Measurements from ENCODE around the gene CAMSAP2. TPM values are rescaled to one million over a fixed set of nuclear protein-coding genes. Genes with fewer than 3 reads are reported as not detected.

The CAMSAP2 gene
- total RNA-seq, 1 experiment from 2014 or later = 25.0 TPM

GRCh38 chr1:200714504-200715187, 24.0 kb upstream of the CAMSAP2 start:
- BruUV-seq (replicated peaks) = no TSS peak
- ATAC-seq = peak; percentile 27; the same call in 1 of the 2 replicates
- DNase-seq (ENCODE audit: low read depth, low spot score) = no peak
- H3K36me3 ChIP-seq (ENCODE audit: control insufficient read depth in 1 of 2, insufficient read depth in 2 of 2, low read length in 2 of 2) = no peaks in the 10 kb centered on the region
- intact Hi-C loops (cut with micrococcal nuclease) = no loop called here
- no peaks in the 10 kb centered on the region for H3K9me2 ChIP-seq (ENCODE audit: insufficient read depth)
- TF ChIP-seq EZH2phosphoT487 (IDR thresholded peaks at IDR 0.05; ENCODE audit: borderline replicate concordance) (no peak), POLR2AphosphoS5 (IDR thresholded peaks at IDR 0.05; ENCODE audit: low read depth, low read length) (no peak), JUND (IDR thresholded peaks at IDR 0.05) (no peak)
- H3K9me3 ChIP-seq (ENCODE audit: control insufficient read depth in 1 of 2, insufficient read depth in 1 of 2, low read depth in 1 of 2, low read length in 2 of 2) = no peaks in the 10 kb centered on the region
- CTCF ChIA-PET = no interaction called here
- no peaks in the 10 kb centered on the region for H3K79me2 ChIP-seq (ENCODE audit: insufficient read depth, low read length)
- no peaks in the 10 kb centered on the region for H3K4me1 ChIP-seq (ENCODE audit: control insufficient read depth in 1 of 2, insufficient read depth in 2 of 2, low read length in 2 of 2)
- H3K27ac ChIP-seq (ENCODE audit: low read depth, low read length) = no peak overlapping the region
- peak overlapping the region; percentile 29 for H2AFZ ChIP-seq (ENCODE audit: low read depth, low read length, poor library complexity, severe bottlenecking)
- no peak overlapping the region for H3K9ac ChIP-seq (ENCODE audit: low read length)
- no peak overlapping the region for H3K4me3 ChIP-seq (replicated peaks in 1 of 2; ENCODE audit: low read depth in 1 of 2, low read length in 2 of 2)
- no peak overlapping the region for H3K4me2 ChIP-seq (ENCODE audit: low read length)
- RAD21 ChIA-PET (ENCODE audit: low non-redundant PET in 1 of 2, low total read pairs in 2 of 2, uncharacterized antibody in 2 of 2, unreplicated experiment in 2 of 2) = no interaction called here
- no peaks in the 10 kb centered on the region for H3K27me3 ChIP-seq (ENCODE audit: insufficient read depth, low read length)
- no peaks in the 10 kb centered on the region for H4K20me1 ChIP-seq (ENCODE audit: insufficient read depth)
- POLR2A ChIA-PET = no interaction called here

GRCh38 chr1:200720199-200720598, 18.5 kb upstream of the CAMSAP2 start:
- Histone ChIP-seq H3K9ac (ENCODE audit: low read length) (no peak overlapping the region), H3K36me3 (ENCODE audit: control insufficient read depth in 1 of 2, insufficient read depth in 2 of 2, low read length in 2 of 2) (no peaks in the 10 kb centered on the region), H2AFZ (ENCODE audit: low read depth, low read length, poor library complexity, severe bottlenecking) (peak overlapping the region; percentile 89), H3K27me3 (ENCODE audit: insufficient read depth, low read length) (no peaks in the 10 kb centered on the region), H3K4me3 (replicated peaks in 1 of 2; ENCODE audit: low read depth in 1 of 2, low read length in 2 of 2) (no peak overlapping the region), H3K9me3 (ENCODE audit: control insufficient read depth in 1 of 2, insufficient read depth in 1 of 2, low read depth in 1 of 2, low read length in 2 of 2) (no peaks in the 10 kb centered on the region), H3K4me2 (ENCODE audit: low read length) (no peak overlapping the region), H3K9me2 (ENCODE audit: insufficient read depth) (no peaks in the 10 kb centered on the region), H3K4me1 (ENCODE audit: control insufficient read depth in 1 of 2, insufficient read depth in 2 of 2, low read length in 2 of 2) (peaks cover 0 to 4% of the 10 kb centered on the region in 2 experiments; a peak in 1 of 4 replicates), H3K79me2 (ENCODE audit: insufficient read depth, low read length) (no peaks in the 10 kb centered on the region), H3K27ac (ENCODE audit: low read depth, low read length) (no peak overlapping the region), H4K20me1 (ENCODE audit: insufficient read depth) (no peaks in the 10 kb centered on the region)
- no TSS peak for BruUV-seq (replicated peaks)
- ATAC-seq = no peak
- intact Hi-C loops (cut with micrococcal nuclease) = no loop called here
- RAD21 ChIA-PET (ENCODE audit: low non-redundant PET in 1 of 2, low total read pairs in 2 of 2, uncharacterized antibody in 2 of 2, unreplicated experiment in 2 of 2) = no interaction called here
- POLR2A ChIA-PET = no interaction called here
- CTCF ChIA-PET = no interaction called here
- TF ChIP-seq JUND (IDR thresholded peaks at IDR 0.05) (no peak), CEBPB (IDR thresholded peaks at IDR 0.05; ENCODE audit: low read depth) (no peak), ZNF274 (IDR thresholded peaks at IDR 0.05; ENCODE audit: low read depth, low read length) (no peak), SRF (IDR thresholded peaks at IDR 0.05; ENCODE audit: low read depth) (no peak), ZBTB33 (IDR thresholded peaks at IDR 0.05; ENCODE audit: extremely low read depth, insufficient replicate concordance, low read length) (no peak), POLR2A (IDR thresholded peaks at IDR 0.05; ENCODE audit: borderline replicate concordance, extremely low read depth, insufficient read depth, insufficient read length) (no peak), REST (IDR thresholded peaks at IDR 0.05; ENCODE audit: low read depth) (no peak), RAD21 (IDR thresholded peaks at IDR 0.05; ENCODE audit: low read depth) (no peak), EGR1 (IDR thresholded peaks at IDR 0.05; ENCODE audit: low read depth) (no peak)
- DNase-seq (ENCODE audit: low read depth, low spot score) = no peak
